Stimulated activated CD4-positive, alpha-beta T cell treated with anti-CD3 and anti-CD28 coated beads, TNF-alpha, amount 100 ng/mL, for 48 hours (primary cell): ENCODE results near the gene RNPEP.
"Not testable (repeated sequence)": the region's sequence is repeated elsewhere in the genome, so short reads cannot be mapped to it uniquely, and the experiment has no call there.

Experiments used
- DNase-seq, 3 donors: peaks; one replicate each; pipeline ENCODE4 v3.0.0-alpha.2; 2020; ENCODE audit warnings: low read depth in 3 of 3

RNPEP gene

GRCh38 chr1:202036595-202037387 lies 54.3 kb downstream of the RNPEP start:
- no peak for DNase-seq

- DNase-seq = no peak
These were observed 55.4 kb downstream of the RNPEP start for GRCh38 chr1:202037706-202038296.

GRCh38 chr1:202038688-202039346 lies 56.4 kb downstream of the RNPEP start:
- no peak for DNase-seq

GRCh38 chr1:202045705-202046104 lies 63.3 kb downstream of the RNPEP start:
- no peak for DNase-seq

- no peak for DNase-seq
These were observed 63.8 kb downstream of the RNPEP start for GRCh38 chr1:202046227-202046626.

GRCh38 chr1:202046748-202047708 lies 64.6 kb downstream of the RNPEP start:
- no peak for DNase-seq

- DNase-seq = no peak
These were observed 65.5 kb downstream of the RNPEP start for GRCh38 chr1:202047977-202048376.

- no peak for DNase-seq
These were observed 66.7 kb downstream of the RNPEP start for GRCh38 chr1:202049129-202049528.

GRCh38 chr1:202054094-202054493 lies 71.6 kb downstream of the RNPEP start:
- DNase-seq = no peak

- DNase-seq = not testable (repeated sequence)
These were observed 72.2 kb downstream of the RNPEP start for GRCh38 chr1:202054673-202055072.
